Esophagus muscularis mucosa (tissue), 4 donors: ENCODE results near the gene CD36. TPM values are rescaled to one million over a fixed set of nuclear protein-coding genes. Genes with fewer than 3 reads are reported as not detected.

ENCODE experiments used
- DNase-seq: peaks from one replicate; pipeline ENCODE4 v3.0.0-alpha.2; 2017; ENCODE audit errors: extremely low spot score
- H3K27ac ChIP-seq, 4 donors: fragments of 200-600 bp; sonication (generic); replicated peaks in 1 of 4; 1 replicate in 3 of 4; 2 replicates in 1 of 4; pipeline ENCODE4 v1.5.1; 2016 to 2019; ENCODE audit warnings: mild to moderate bottlenecking in 1 of 4
- H3K27me3 ChIP-seq, 4 donors: fragments of 200-600 bp; sonication (generic); one replicate each; pipeline versions ENCODE4 v1.5.1 to v1.6.0; 2016 to 2019
- H3K36me3 ChIP-seq, 4 donors: fragments of 200-600 bp; sonication (generic); one replicate each; pipeline ENCODE4 v1.5.1; 2016 to 2019
- H3K4me1 ChIP-seq, 4 donors: fragments of 200-600 bp; sonication (generic); one replicate each; pipeline ENCODE4 v1.5.1; 2016 to 2019
- H3K4me3 ChIP-seq, 4 donors: fragments of 200-600 bp; sonication (generic); 1 replicate in 2 of 4; 2 replicates in 2 of 4; pipeline ENCODE4 v1.5.1; 2016 to 2019; ENCODE audit warnings: mild to moderate bottlenecking in 4 of 4, moderate library complexity in 1 of 4
- H3K9me3 ChIP-seq, 4 donors: fragments of 200-600 bp; sonication (generic); 1 replicate in 3 of 4; 2 replicates in 1 of 4; pipeline ENCODE4 v1.5.1; 2016 to 2019
- EP300 ChIP-seq: sonication (generic); formaldehyde crosslinking; IDR thresholded peaks from one replicate; pipeline ENCODE4 v1.6.1; 2017; ENCODE audit warnings: antibody characterized with exemption
- POLR2A ChIP-seq: fragments of 450-650 bp; IDR thresholded peaks from one replicate; pipeline ENCODE4 v1.6.1; 2017; ENCODE audit warnings: antibody characterized with exemption, moderate library complexity, mild to moderate bottlenecking, low read depth
- POLR2AphosphoS5 ChIP-seq, 2 donors: sonication (generic); formaldehyde crosslinking; IDR thresholded peaks; one replicate each; pipeline ENCODE4 v1.6.1; 2017; ENCODE audit warnings: antibody characterized with exemption in 2 of 2
- WGBS: methylation state at CpG from one replicate; pipeline ENCODE4 v1.1.5; 2018; 5-methylcytosine and 5-hydroxymethylcytosine counted together
- intact Hi-C: fragments of 100-400 bp; cut with DNase I; formaldehyde crosslinking; loops from one replicate; pipeline ENCODE4 v1.15.1; 2023
- total RNA-seq, 4 donors: library from RNA; depleted of rRNA; stranded (reverse); fragments of >200 nt; gene quantifications; one replicate each; pipeline versions ENCODE4 v1.1.0 to v1.2.1, GENCODE V29; 2016
- TF ChIP-seq, protein P1 (sequence below), 3 experiments: fragments of 200-600 bp in 2 of 3; fragments of 450-650 bp in 1 of 3; sonication (generic) in 2 of 3; IDR thresholded peaks; one replicate each; pipeline ENCODE4 v1.5.1; 2017 to 2019; ENCODE audit warnings: antibody characterized with exemption in 3 of 3, mild to moderate bottlenecking in 2 of 3, moderate library complexity in 1 of 3

CD36 gene
- total RNA-seq, 4 donors from 2014 or later: 61.0 to 148 (median 87.7) TPM

- WGBS: 90% methylated on average over 4 of the region's 4 CpGs
- TF ChIP-seq, protein P1, sequence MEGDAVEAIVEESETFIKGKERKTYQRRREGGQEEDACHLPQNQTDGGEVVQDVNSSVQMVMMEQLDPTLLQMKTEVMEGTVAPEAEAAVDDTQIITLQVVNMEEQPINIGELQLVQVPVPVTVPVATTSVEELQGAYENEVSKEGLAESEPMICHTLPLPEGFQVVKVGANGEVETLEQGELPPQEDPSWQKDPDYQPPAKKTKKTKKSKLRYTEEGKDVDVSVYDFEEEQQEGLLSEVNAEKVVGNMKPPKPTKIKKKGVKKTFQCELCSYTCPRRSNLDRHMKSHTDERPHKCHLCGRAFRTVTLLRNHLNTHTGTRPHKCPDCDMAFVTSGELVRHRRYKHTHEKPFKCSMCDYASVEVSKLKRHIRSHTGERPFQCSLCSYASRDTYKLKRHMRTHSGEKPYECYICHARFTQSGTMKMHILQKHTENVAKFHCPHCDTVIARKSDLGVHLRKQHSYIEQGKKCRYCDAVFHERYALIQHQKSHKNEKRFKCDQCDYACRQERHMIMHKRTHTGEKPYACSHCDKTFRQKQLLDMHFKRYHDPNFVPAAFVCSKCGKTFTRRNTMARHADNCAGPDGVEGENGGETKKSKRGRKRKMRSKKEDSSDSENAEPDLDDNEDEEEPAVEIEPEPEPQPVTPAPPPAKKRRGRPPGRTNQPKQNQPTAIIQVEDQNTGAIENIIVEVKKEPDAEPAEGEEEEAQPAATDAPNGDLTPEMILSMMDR (IDR thresholded peaks at IDR 0.05): no peak
- no peak for TF ChIP-seq POLR2A
- no peak for TF ChIP-seq POLR2AphosphoS5 (IDR thresholded peaks at IDR 0.05)
- TF ChIP-seq EP300: no peak
- H3K27ac ChIP-seq: no peak overlapping the region
- no peak for DNase-seq
- no peaks in the 10 kb centered on the region for H3K9me3 ChIP-seq
- H3K27me3 ChIP-seq: no peaks in the 10 kb centered on the region
- intact Hi-C loops: no loop called here
- H3K36me3 ChIP-seq: no peaks in the 10 kb centered on the region
- no peak overlapping the region for H3K4me3 ChIP-seq
- peaks cover 0 to 14% (median 0%) of the 10 kb centered on the region in 4 donors for H3K4me1 ChIP-seq
Observed at GRCh38 chr7:80596933-80597517, 41.4 kb upstream of the CD36 start.

GRCh38 chr7:80597875-80598274 is 40.6 kb upstream of the CD36 start:
- Histone ChIP-seq H3K4me1 (peaks cover 0 to 14% (median 0%) of the 10 kb centered on the region in 4 donors), H3K27me3 (no peaks in the 10 kb centered on the region), H3K36me3 (no peaks in the 10 kb centered on the region), H3K9me3 (no peaks in the 10 kb centered on the region), H3K27ac (no peak overlapping the region), H3K4me3 (no peak overlapping the region)
- intact Hi-C loops: no loop called here
- DNase-seq: no peak
- TF ChIP-seq, protein P1 (IDR thresholded peaks at IDR 0.05): no peak
- TF ChIP-seq EP300 (no peak), POLR2A (no peak), POLR2AphosphoS5 (IDR thresholded peaks at IDR 0.05) (no peak)

GRCh38 chr7:80600046-80600445 is 38.4 kb upstream of the CD36 start:
- TF ChIP-seq POLR2A: no peak
- TF ChIP-seq, protein P1 (IDR thresholded peaks at IDR 0.05): no peak
- no peak for TF ChIP-seq POLR2AphosphoS5 (IDR thresholded peaks at IDR 0.05)
- no peak for TF ChIP-seq EP300
- intact Hi-C loops: no loop called here
- WGBS: 77% methylated on average over 2 of the region's 2 CpGs
- H3K4me1 ChIP-seq: peaks cover 0 to 14% (median 0%) of the 10 kb centered on the region in 4 donors
- H3K9me3 ChIP-seq: no peaks in the 10 kb centered on the region
- no peaks in the 10 kb centered on the region for H3K36me3 ChIP-seq
- no peak overlapping the region for H3K4me3 ChIP-seq
- DNase-seq: no peak
- no peak overlapping the region for H3K27ac ChIP-seq
- H3K27me3 ChIP-seq: no peaks in the 10 kb centered on the region

DNA sequence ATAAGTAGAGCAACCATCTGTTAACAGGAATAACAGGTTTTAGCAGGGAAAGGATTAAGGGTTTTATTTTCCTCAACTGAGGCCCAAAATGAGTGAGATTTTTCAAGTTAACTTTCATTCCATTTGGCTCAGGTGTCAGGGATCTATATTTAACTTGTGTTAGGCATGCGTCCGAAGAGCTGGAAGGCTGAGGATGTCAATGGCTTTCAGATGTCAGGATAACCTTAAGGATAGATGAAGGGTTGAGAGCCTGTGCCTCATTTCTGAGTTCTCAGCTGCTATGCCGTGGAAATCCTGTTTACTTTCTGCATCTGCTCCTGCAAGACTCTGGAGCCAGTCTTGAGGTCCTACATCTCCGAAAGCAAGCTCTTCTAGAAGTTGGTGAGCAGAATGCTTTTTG is 36.4 kb upstream of the CD36 start:
- no peaks in the 10 kb centered on the region for H3K27me3 ChIP-seq
- intact Hi-C loops: no loop called here
- H3K27ac ChIP-seq: no peak overlapping the region
- H3K4me3 ChIP-seq: no peak overlapping the region
- TF ChIP-seq EP300 (no peak), POLR2AphosphoS5 (IDR thresholded peaks at IDR 0.05) (no peak), POLR2A (no peak)
- TF ChIP-seq, protein P1 (IDR thresholded peaks at IDR 0.05): no peak
- no peaks in the 10 kb centered on the region for H3K9me3 ChIP-seq
- DNase-seq: no peak
- WGBS: 66% methylated on average over 4 of the region's 4 CpGs
- peaks cover 0 to 14% (median 0%) of the 10 kb centered on the region in 4 donors for H3K4me1 ChIP-seq
- no peaks in the 10 kb centered on the region for H3K36me3 ChIP-seq

DNA sequence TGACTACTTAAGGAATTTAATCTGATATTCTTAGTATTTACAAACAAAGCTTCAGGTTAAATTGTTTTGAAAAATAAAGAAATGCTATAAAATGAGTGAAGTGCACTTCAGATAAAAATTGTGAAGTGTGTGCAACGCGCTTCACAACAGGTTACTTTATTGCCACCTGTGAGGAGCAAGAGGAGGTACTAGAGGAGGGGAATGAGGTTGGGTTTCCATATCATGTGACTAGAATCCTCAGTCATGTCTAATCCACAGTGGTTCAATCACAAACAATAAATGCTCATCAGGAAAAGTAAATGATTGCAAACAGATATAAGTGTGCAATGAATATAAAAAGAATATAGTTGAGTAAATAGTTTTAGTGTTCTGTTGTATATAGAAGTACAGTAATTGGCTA is 34.5 kb upstream of the CD36 start:
- DNase-seq: no peak
- 96% methylated on average over 2 of the region's 2 CpGs for WGBS
- TF ChIP-seq POLR2AphosphoS5 (IDR thresholded peaks at IDR 0.05) (no peak), EP300 (no peak), POLR2A (no peak)
- TF ChIP-seq, protein P1 (IDR thresholded peaks at IDR 0.05): no peak
- no peaks in the 10 kb centered on the region for H3K36me3 ChIP-seq
- no peak overlapping the region for H3K4me3 ChIP-seq
- H3K9me3 ChIP-seq: no peaks in the 10 kb centered on the region
- intact Hi-C loops: no loop called here
- H3K27ac ChIP-seq: no peak overlapping the region
- H3K27me3 ChIP-seq: no peaks in the 10 kb centered on the region
- H3K4me1 ChIP-seq: peaks cover 0 to 11% (median 0%) of the 10 kb centered on the region in 4 donors
